Uterus (tissue), 2 donors: ENCODE measurements around the gene KMT2E.

Experiments
- POLR2A ChIP-seq, 2 donors: fragments of 450-650 bp; IDR thresholded peaks; one replicate each; pipeline ENCODE4 v1.6.1; 2016; ENCODE audit warnings: antibody characterized with exemption in 2 of 2, mild to moderate bottlenecking in 1 of 2, moderate library complexity in 1 of 2
- TF ChIP-seq, protein P1 (sequence below), 4 experiments: fragments of 200-600 bp in 2 of 4; fragments of 450-650 bp in 2 of 4; sonication (generic) in 2 of 4; IDR thresholded peaks; one replicate each; pipeline ENCODE4 v1.5.1; 2016 to 2019; ENCODE audit warnings: antibody characterized with exemption in 4 of 4, mild to moderate bottlenecking in 2 of 4, moderate library complexity in 1 of 4

DNA sequence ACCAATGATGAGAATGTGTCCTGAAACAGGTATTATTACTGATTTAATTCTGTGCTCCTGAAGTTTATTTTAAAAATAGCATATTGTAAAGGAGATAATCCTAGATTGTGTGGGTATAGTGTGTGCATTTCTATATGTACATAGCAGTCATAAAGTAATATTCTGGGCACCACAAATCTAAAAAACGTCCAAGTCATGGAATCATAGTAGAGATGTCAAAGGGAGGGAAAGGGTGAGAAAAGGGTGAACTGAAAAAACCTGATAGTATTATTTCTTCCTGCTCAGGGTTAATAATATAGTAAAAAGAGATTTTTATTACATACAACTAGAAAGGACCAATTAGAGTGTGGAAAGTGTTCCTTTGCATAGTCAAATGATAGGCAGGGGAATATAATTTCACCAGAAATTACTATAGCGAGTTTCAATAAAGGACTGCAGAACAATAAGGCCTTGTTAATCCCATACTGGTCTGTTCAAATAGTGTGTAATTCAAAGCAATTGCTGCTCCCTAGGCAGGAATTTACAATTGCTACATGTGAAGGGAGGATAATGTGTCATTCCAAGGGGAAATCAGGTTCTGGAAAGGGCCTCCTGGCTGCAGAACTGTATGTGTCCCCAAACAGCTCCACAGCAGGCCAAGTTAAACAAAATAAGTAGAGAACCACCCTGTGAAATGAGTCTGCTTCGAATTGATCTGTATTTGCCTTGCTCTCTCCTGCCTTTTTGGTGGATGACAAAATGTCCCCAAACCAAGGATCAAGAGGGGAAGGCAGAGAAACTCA lies 42.5 kb upstream of the KMT2E start:
- TF ChIP-seq, protein P1, sequence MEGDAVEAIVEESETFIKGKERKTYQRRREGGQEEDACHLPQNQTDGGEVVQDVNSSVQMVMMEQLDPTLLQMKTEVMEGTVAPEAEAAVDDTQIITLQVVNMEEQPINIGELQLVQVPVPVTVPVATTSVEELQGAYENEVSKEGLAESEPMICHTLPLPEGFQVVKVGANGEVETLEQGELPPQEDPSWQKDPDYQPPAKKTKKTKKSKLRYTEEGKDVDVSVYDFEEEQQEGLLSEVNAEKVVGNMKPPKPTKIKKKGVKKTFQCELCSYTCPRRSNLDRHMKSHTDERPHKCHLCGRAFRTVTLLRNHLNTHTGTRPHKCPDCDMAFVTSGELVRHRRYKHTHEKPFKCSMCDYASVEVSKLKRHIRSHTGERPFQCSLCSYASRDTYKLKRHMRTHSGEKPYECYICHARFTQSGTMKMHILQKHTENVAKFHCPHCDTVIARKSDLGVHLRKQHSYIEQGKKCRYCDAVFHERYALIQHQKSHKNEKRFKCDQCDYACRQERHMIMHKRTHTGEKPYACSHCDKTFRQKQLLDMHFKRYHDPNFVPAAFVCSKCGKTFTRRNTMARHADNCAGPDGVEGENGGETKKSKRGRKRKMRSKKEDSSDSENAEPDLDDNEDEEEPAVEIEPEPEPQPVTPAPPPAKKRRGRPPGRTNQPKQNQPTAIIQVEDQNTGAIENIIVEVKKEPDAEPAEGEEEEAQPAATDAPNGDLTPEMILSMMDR (IDR thresholded peaks at IDR 0.05) = no peak
- TF ChIP-seq POLR2A (IDR thresholded peaks at IDR 0.05) = no peak
